Embryonic facial prominence (tissue), 1 donor: ENCODE measurements around the gene ZNF670.
A peak's percentile ranks its signal among the peaks of the same experiment; 100 is the strongest.

Experiments
- DNase-seq: peaks from one replicate; pipeline ENCODE4 v3.0.0-alpha.2; 2016; ENCODE audit errors: extremely low spot score

Gene ZNF670

GRCh38 chr1:247103859-247104591 lies 25.4 kb upstream of the ZNF670 start, which contains the start of gene ZNF669:
ZNF669 (minus strand) TSS chr1:247104356; CDS start chr1:247104199, 157 bp downstream.
- peak; percentile 91 for DNase-seq

- no peak for DNase-seq
Observed at GRCh38 chr1:247102381-247102780, 23.8 kb upstream of the ZNF670 start.

GRCh38 chr1:247100676-247101279 lies 22.2 kb upstream of the ZNF670 start:
- no peak for DNase-seq

- DNase-seq: no peak
Observed at GRCh38 chr1:247096958-247097357, 18.3 kb upstream of the ZNF670 start.

GRCh38 chr1:247096544-247096943 lies 17.9 kb upstream of the ZNF670 start:
- no peak for DNase-seq

- DNase-seq: no peak
Observed at GRCh38 chr1:247096112-247096511, 17.5 kb upstream of the ZNF670 start.

GRCh38 chr1:247090455-247090854 lies 11.8 kb upstream of the ZNF670 start:
- no peak for DNase-seq

- DNase-seq: no peak
Observed at GRCh38 chr1:247089616-247090375, 11.2 kb upstream of the ZNF670 start.

- no peak for DNase-seq
Observed at GRCh38 chr1:247088967-247089366, 10.4 kb upstream of the ZNF670 start.

- no peak for DNase-seq
Observed at GRCh38 chr1:247087256-247087655, 8.6 kb upstream of the ZNF670 start.

GRCh38 chr1:247085310-247085709 lies 6.7 kb upstream of the ZNF670 start:
- no peak for DNase-seq

- DNase-seq: no peak
Observed at GRCh38 chr1:247084771-247085170, 6.2 kb upstream of the ZNF670 start.

GRCh38 chr1:247079141-247079874 lies 697 bp upstream of the ZNF670 start:
- no peak for DNase-seq

- DNase-seq: no peak
Observed at GRCh38 chr1:247077876-247078257, 744 bp downstream of the ZNF670 start.

- no peak for DNase-seq
Observed at GRCh38 chr1:247077213-247077612, 1.4 kb downstream of the ZNF670 start.

GRCh38 chr1:247070645-247071044 lies 8.0 kb downstream of the ZNF670 start:
- no peak for DNase-seq

- no peak for DNase-seq
Observed at GRCh38 chr1:247064304-247064703, 14.3 kb downstream of the ZNF670 start.

GRCh38 chr1:247060771-247061170 lies 17.8 kb downstream of the ZNF670 start:
- DNase-seq: no peak

GRCh38 chr1:247056071-247056470 lies 22.5 kb downstream of the ZNF670 start:
- DNase-seq: no peak

- DNase-seq: no peak
Observed at GRCh38 chr1:247054992-247055415, 23.6 kb downstream of the ZNF670 start.

GRCh38 chr1:247047702-247048101 lies 30.9 kb downstream of the ZNF670 start:
- DNase-seq: no peak

- DNase-seq: no peak
Observed at GRCh38 chr1:247047260-247047659, 31.4 kb downstream of the ZNF670 start.
